Measurements from ENCODE around the gene PRH1. TPM values are rescaled to one million over a fixed set of nuclear protein-coding genes. Genes with fewer than 3 reads are reported as not detected.

PRH1 gene
- total RNA-seq, 1 experiment from 2014 or later: 12.4 TPM

DNA sequence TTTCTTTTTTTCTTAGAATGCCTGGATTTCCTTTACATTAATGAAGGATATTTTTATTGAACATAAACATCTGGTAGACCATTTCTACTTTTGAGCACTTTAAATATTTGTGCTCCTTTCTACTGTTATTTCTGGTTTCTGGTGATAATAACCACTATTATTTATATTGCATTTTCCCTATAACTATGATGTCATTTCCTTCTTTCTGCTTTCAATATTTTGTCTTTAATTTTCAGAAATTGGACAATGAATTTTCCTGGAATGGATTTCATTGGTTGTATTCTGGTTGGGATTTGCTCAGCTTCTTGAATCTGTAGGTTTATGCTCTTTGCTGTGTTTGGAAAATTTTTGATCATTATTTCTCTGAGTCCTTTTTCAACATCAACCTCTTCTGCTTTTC is 5.2 kb upstream of the PRH1 start:
- no peaks in the 10 kb centered on the region for H3K9me3 Mint-ChIP-seq (ENCODE audit: low read depth, unreplicated experiment)
- H3K4me1 Mint-ChIP-seq (ENCODE audit: low read depth, unreplicated experiment): peaks cover 8% of the 10 kb centered on the region
- no peaks in the 10 kb centered on the region for H3K27me3 Mint-ChIP-seq (ENCODE audit: unreplicated experiment)
- no peak for DNase-seq
- H3K27ac Mint-ChIP-seq (ENCODE audit: unreplicated experiment): no peak overlapping the region
- BruUV-seq (replicated peaks): no TSS peak
- TF ChIP-seq, protein P1, sequence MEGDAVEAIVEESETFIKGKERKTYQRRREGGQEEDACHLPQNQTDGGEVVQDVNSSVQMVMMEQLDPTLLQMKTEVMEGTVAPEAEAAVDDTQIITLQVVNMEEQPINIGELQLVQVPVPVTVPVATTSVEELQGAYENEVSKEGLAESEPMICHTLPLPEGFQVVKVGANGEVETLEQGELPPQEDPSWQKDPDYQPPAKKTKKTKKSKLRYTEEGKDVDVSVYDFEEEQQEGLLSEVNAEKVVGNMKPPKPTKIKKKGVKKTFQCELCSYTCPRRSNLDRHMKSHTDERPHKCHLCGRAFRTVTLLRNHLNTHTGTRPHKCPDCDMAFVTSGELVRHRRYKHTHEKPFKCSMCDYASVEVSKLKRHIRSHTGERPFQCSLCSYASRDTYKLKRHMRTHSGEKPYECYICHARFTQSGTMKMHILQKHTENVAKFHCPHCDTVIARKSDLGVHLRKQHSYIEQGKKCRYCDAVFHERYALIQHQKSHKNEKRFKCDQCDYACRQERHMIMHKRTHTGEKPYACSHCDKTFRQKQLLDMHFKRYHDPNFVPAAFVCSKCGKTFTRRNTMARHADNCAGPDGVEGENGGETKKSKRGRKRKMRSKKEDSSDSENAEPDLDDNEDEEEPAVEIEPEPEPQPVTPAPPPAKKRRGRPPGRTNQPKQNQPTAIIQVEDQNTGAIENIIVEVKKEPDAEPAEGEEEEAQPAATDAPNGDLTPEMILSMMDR (IDR thresholded peaks at IDR 0.05; ENCODE audit: unreplicated experiment): no peak
- H3K36me3 Mint-ChIP-seq (ENCODE audit: insufficient read depth, unreplicated experiment): peaks cover 4% of the 10 kb centered on the region
- H3K4me3 Mint-ChIP-seq (ENCODE audit: low read depth, unreplicated experiment): no peak overlapping the region
- intact Hi-C loops (cut with micrococcal nuclease; ENCODE audit: unreplicated experiment): no loop called here
- CTCF ChIA-PET: no interaction called here

DNA sequence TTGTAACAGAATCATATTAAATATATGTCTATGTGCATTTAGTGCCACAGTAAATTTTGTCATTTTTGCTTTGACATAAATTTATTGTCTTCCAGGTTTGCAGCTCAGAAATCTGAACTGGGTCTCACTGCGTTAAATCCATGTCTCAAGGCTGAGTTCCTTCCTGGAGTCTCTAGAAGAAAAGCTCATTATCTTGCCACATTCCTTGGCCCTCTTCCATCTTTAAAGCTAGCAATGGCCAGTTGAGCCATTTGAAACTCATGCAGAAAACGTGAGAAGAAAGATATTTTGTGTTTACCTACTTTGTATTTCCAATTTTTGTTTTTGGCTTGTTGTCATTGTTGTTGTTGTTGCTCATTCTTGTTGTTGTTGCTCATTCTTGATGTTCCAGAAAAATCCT is 10.7 kb downstream of the PRH1 start:
- Mint-ChIP-seq H3K27ac (ENCODE audit: unreplicated experiment) (no peak overlapping the region), H3K27me3 (ENCODE audit: unreplicated experiment) (no peaks in the 10 kb centered on the region), H3K36me3 (ENCODE audit: insufficient read depth, unreplicated experiment) (no peaks in the 10 kb centered on the region), H3K9me3 (ENCODE audit: low read depth, unreplicated experiment) (peaks cover 4% of the 10 kb centered on the region), H3K4me1 (ENCODE audit: low read depth, unreplicated experiment) (no peaks in the 10 kb centered on the region), H3K4me3 (ENCODE audit: low read depth, unreplicated experiment) (no peak overlapping the region)
- no TSS peak for BruUV-seq (replicated peaks)
- intact Hi-C loops (cut with micrococcal nuclease; ENCODE audit: unreplicated experiment): no loop called here
- DNase-seq: no peak
- CTCF ChIA-PET: no interaction called here
- TF ChIP-seq, protein P1 (IDR thresholded peaks at IDR 0.05; ENCODE audit: unreplicated experiment): no peak

DNA sequence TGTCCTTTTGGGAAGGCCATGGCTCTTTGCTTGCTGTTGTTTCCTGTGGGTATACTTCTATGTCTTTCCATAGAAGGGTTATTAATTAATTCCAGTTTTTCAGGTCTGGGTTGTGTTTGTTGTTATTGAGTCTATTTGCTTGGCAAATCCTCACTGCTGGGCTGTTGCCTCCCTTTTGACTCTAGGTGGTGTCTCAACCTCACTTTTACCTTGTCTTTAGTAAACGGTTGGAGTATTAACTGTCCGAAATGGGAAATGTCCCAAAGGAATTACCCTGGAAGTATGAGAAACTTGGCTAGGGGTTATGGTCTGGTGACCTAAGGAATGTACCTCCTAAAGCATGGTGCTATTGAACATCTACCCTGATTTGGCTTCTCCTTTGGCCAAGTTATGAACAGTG is 16.7 kb downstream of the PRH1 start:
- H3K27me3 Mint-ChIP-seq (ENCODE audit: unreplicated experiment): no peaks in the 10 kb centered on the region
- H3K27ac Mint-ChIP-seq (ENCODE audit: unreplicated experiment): no peak overlapping the region
- BruUV-seq (replicated peaks): no TSS peak
- no peaks in the 10 kb centered on the region for H3K4me1 Mint-ChIP-seq (ENCODE audit: low read depth, unreplicated experiment)
- CTCF ChIA-PET: no interaction called here
- intact Hi-C loops (cut with micrococcal nuclease; ENCODE audit: unreplicated experiment): loop anchor here (2.0 to 5.0 kb wide), 2 partner anchors 331 to 690 kb away; partner anchors contain the start of gene TMEM52B
- DNase-seq: no peak
- no peaks in the 10 kb centered on the region for H3K9me3 Mint-ChIP-seq (ENCODE audit: low read depth, unreplicated experiment)
- TF ChIP-seq, protein P1 (IDR thresholded peaks at IDR 0.05; ENCODE audit: unreplicated experiment): no peak
- no peaks in the 10 kb centered on the region for H3K36me3 Mint-ChIP-seq (ENCODE audit: insufficient read depth, unreplicated experiment)
- no peak overlapping the region for H3K4me3 Mint-ChIP-seq (ENCODE audit: low read depth, unreplicated experiment)

DNA sequence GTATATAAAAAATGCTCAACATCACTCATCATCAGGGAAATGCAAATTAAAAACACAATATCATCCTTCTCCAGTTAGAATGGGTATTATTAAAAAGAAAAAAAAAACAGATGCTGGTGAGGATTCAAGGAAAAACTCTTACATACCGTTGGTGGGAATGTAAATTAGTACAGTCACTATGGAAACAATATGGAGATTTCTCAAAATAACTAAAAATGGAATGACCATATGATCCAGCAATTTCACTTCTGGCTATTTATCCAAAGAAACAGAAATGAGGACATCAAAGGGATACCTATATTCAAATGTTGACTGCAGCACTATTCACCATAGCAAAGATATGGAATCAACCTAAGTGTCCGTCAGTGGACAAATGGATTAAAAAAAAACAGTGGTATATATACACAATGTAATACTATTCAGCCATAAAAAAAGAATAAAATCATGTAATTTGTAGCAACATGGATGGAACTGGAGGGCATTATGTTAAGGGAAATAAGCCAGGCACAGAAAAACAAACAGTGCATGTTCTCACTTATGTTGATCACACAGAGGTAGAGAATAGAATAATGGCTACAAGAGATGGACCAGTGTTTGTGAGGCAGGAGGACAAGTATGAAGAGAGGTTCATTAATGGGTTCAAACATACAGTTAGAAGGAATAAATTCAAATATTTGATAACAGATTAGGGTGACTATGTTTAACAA is 20.4 kb downstream of the PRH1 start:
- CTCF ChIA-PET: no interaction called here
- H3K27ac Mint-ChIP-seq (ENCODE audit: unreplicated experiment): no peak overlapping the region

More for the DNA sequence above, 20.4 kb downstream of the PRH1 start:
- intact Hi-C loops (cut with micrococcal nuclease; ENCODE audit: unreplicated experiment): no loop called here
- no peaks in the 10 kb centered on the region for H3K36me3 Mint-ChIP-seq (ENCODE audit: insufficient read depth, unreplicated experiment)
- H3K9me3 Mint-ChIP-seq (ENCODE audit: low read depth, unreplicated experiment): peaks cover 7% of the 10 kb centered on the region
- H3K4me3 Mint-ChIP-seq (ENCODE audit: low read depth, unreplicated experiment): no peak overlapping the region
- no peak for DNase-seq
- H3K4me1 Mint-ChIP-seq (ENCODE audit: low read depth, unreplicated experiment): no peaks in the 10 kb centered on the region
- BruUV-seq (replicated peaks): no TSS peak
- no peaks in the 10 kb centered on the region for H3K27me3 Mint-ChIP-seq (ENCODE audit: unreplicated experiment)
- TF ChIP-seq, protein P1 (IDR thresholded peaks at IDR 0.05; ENCODE audit: unreplicated experiment): no peak
